ENCODE data around the gene FKBP10.

DNA sequence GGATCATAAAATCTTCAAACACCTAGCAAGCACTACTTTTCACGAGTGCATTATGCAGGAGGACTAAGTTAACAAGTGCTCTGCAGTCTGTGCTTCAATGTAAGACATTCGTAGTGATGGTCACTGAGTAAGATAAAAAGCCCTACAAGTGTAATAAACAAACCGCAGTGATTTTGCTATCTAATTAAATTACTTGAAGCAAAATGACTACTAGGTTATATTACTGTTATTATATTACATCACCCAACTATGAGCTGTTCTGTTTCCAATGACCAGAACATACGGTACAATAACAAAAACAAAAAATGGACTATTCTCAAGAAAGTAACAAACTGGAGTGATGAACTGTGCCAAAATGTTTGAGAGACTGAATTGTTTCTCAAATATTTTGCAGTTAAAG lies 36.0 kb downstream of the FKBP10 start:
- TF ChIP-seq EZH2 (IDR thresholded peaks at IDR 0.05; ENCODE audit: borderline replicate concordance) (no peak), EZH2phosphoT487 (IDR thresholded peaks at IDR 0.05; ENCODE audit: low read depth, severe bottlenecking, unreplicated experiment) (no peak)
- TF ChIP-seq, protein P1, sequence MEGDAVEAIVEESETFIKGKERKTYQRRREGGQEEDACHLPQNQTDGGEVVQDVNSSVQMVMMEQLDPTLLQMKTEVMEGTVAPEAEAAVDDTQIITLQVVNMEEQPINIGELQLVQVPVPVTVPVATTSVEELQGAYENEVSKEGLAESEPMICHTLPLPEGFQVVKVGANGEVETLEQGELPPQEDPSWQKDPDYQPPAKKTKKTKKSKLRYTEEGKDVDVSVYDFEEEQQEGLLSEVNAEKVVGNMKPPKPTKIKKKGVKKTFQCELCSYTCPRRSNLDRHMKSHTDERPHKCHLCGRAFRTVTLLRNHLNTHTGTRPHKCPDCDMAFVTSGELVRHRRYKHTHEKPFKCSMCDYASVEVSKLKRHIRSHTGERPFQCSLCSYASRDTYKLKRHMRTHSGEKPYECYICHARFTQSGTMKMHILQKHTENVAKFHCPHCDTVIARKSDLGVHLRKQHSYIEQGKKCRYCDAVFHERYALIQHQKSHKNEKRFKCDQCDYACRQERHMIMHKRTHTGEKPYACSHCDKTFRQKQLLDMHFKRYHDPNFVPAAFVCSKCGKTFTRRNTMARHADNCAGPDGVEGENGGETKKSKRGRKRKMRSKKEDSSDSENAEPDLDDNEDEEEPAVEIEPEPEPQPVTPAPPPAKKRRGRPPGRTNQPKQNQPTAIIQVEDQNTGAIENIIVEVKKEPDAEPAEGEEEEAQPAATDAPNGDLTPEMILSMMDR (IDR thresholded peaks at IDR 0.05; ENCODE audit: poor library complexity) = no peak

Measured in hepatocyte (in vitro differentiated cells).